GM15510 (cell line): ENCODE data around the gene PCSK4.

Experiments
- POLR2A ChIP-seq: IDR thresholded peaks from 3 replicates; pipeline ENCODE4 v1.6.1; 2011; ENCODE audit warnings: borderline replicate concordance; ENCODE audit not compliant: insufficient read length; ENCODE audit errors: extremely low read depth

Gene PCSK4

GRCh38 chr19:1465191-1466016 is 24.7 kb downstream of the PCSK4 start:
- no peak for TF ChIP-seq POLR2A

- TF ChIP-seq POLR2A = no peak
Measured at GRCh38 chr19:1461862-1462261, 28.3 kb downstream of the PCSK4 start.

DNA sequence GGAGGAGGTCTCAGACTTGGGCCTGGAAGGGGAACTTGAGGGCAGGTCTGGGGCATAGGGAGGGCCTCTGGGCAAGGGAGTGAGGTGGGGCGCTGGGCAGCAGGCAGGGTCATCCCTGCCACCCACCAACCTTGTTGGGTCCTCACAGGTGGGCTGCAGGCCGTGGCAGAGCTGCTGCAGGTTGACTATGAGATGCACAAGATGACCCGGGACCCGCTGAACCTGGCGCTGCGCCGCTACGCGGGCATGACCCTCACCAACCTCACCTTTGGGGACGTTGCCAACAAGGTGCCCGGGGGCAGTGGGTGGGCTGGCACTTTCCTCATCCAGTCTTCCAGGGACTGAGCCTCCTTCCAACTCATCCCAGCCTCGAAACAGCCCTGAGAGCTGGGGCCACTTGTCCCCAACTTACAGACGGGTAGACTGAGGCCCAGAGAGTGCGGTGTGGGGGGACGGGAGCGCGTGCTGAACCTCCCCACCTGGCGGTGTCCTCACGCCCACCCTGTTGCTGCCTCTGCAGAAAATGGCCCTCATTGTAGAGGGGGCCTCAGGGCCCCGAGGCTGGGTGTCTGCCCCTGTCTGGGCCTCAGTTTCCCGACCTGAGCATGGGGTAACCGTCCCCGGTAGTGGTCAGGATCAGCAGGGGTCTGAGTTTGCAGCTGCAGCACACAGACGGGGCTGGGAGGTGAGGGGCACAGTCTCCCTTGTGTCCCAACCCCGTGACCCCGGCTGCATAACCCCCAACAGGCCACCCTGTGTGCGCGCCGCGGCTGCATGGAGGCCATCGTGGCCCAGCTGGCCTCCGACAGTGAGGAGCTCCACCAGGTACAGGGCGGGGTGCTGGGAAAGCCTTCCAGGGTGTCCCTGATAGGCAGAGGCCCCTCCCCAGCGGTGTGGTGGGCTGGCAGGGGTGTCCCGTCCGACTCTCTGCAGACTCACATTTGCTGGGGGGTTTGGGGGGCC is 29.8 kb downstream of the PCSK4 start:
- TF ChIP-seq POLR2A = no peak

- TF ChIP-seq POLR2A = no peak
Measured at GRCh38 chr19:1459479-1459878, 30.7 kb downstream of the PCSK4 start.

DNA sequence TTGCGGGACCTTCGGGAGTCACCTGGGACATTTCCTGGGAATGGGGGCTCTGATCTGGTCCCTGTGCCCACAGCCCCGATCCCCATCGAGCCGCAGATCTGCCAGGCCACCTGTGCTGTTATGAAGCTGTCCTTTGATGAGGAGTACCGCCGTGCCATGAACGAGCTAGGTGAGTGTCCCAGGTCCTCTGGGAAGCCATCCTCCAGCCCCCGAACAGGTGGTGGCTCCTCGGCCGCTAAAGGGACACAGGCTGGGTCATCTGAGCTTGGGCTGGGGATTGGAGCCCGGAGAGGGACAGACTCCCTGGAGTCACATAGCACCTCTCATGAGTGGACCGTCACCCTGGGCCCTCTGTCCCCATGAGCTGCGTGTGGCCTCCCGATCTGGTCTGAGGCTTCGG is 32.3 kb downstream of the PCSK4 start:
- no peak for TF ChIP-seq POLR2A

DNA sequence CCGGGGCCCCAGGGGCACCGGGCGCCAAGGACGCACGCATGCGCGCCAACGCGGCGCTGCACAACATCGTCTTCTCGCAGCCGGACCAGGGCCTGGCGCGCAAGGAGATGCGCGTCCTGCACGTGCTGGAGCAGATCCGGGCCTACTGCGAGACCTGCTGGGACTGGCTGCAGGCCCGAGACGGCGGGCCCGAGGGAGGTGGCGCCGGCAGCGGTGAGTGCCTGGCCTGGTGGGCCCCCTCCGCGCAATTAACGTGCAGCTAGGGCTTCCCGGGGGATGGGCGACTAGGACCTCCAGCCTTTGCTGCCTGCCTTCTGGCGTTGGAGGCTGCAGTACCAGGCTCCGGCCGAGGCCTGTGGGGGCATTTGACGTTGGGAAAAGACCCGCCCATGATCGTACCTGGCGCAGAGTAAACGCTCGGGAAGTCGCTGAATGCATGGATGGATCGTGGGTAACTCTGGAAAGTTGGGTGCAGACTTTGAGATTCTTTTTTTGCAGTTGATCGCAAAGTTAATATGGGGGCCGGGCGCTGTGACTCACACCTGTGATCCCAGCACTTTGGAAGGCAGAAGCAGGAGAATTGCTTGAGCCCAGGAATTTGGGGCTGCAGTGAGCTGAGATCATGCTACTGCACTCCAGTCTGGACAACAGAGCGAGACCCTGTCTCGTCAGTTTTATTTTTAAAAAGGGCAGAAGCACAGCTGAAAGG is 33.0 kb downstream of the PCSK4 start:
- no peak for TF ChIP-seq POLR2A

DNA sequence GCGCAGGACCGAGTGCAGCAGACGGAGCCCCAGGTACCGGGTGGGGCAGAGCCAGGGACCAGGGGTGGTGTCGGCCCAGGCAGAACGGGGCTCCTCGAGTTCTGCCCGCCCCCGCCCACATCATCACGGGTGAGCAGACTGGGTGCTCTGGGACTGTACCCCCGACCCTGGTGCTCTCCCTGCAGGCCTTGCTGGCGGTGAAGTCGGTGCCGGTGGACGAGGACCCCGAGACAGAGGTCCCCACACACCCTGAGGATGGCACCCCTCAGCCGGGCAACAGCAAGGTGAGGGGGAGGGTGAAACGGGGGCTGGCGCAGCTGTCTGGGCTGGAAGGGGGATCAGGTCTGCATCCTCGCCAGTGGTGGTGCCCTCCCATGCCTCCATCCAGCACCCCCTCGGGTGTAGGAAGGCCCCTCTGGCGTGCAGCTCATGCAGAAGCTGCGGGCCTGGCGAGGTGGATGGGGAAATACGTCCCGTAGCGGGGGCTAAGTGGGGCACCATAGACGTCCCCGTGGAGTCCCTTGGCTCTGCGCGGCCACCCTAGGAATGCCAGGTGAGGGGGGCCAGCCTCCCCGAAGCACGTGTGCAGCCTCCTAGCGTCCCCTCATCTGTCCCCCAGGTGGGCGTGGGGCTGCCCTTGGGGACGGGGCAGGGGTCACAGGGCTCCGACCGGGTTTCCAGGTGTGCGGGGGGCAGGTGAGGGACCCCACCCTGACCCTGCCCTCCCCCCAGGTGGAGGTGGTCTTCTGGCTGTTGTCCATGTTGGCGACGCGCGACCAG is 33.8 kb downstream of the PCSK4 start:
- no peak for TF ChIP-seq POLR2A

DNA sequence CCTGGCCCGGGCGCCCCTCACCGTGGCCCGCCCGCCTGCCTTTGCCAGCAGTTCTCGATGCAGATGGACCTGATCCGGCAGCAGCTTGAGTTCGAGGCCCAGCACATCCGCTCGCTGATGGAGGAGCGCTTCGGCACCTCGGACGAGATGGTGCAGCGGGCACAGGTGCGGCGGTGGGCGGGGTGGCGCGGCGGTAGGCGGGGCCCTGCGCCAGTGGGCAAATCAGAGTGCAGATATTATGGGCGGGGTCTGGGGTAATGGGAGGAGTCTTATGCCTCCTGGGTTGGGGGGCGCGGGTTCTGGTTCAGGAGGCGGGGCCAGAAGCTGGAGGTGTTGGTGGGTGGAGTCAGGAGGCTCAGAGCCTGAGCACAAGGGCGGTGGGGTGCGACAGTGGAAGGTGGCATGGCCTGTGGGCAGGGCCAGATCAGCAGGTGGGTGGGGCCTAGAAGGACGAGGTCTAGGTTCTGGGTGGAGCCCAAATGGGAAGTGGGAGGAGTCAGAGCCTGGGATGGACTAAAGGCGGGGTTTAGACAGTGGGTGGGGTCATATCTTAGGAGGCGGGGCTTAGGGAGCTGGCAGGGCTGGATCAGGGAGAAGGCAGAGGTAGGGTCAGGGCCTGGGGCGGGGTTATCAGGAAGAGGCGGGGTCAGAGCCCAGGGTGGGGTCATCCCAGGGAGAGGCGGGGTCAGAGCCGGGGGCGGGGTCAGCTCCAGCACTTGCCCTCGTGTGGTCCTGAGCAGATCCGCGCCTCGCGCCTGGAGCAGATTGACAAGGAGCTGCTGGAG is 34.6 kb downstream of the PCSK4 start:
- no peak for TF ChIP-seq POLR2A

DNA sequence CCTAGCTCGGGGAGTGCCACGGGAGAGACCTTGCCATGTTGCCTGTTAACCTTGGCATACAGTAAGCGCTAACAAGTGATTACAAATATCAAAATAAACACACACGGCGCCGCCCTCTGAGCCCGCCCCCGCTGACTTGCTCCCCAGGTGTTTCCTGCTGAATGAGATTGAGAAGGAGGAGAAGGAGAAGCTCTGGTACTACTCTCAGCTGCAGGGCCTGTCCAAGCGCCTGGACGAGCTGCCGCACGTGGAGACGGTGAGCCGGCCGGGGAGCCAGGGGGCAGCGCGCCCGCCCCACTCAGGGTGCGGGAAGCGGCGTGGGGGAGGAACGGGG is 35.2 kb downstream of the PCSK4 start:
- no peak for TF ChIP-seq POLR2A

- no peak for TF ChIP-seq POLR2A
Measured at GRCh38 chr19:1453525-1454364, 36.4 kb downstream of the PCSK4 start.

- no peak for TF ChIP-seq POLR2A
Measured at GRCh38 chr19:1452802-1453524, 37.2 kb downstream of the PCSK4 start.
